Esophagus squamous epithelium (tissue), 5 donors: ENCODE data around the gene NAPSA. TPM values are rescaled to one million over a fixed set of nuclear protein-coding genes. Genes with fewer than 3 reads are reported as not detected.

Source experiments
- DNase-seq: peaks from one replicate; lab custom pipeline; 2025; lab: John Stamatoyannopoulos, UW
- H3K27ac ChIP-seq, 4 donors: fragments of 200-600 bp; sonication (generic); one replicate each; pipeline ENCODE4 v1.5.1; 2016 to 2019; ENCODE audit warnings: mild to moderate bottlenecking in 1 of 4
- H3K27me3 ChIP-seq, 4 donors: fragments of 200-600 bp; sonication (generic); 1 replicate in 3 of 4; 2 replicates in 1 of 4; pipeline versions ENCODE4 v1.5.1 to v1.6.0; 2017 to 2021; ENCODE audit warnings: antibody characterized with exemption in 1 of 4
- H3K36me3 ChIP-seq, 3 donors: fragments of 200-600 bp; sonication (generic); one replicate each; pipeline ENCODE4 v1.5.1; 2016 to 2019
- H3K4me1 ChIP-seq, 3 donors: fragments of 200-600 bp; sonication (generic); one replicate each; pipeline ENCODE4 v1.5.1; 2017 to 2019
- H3K4me3 ChIP-seq, 4 donors: fragments of 200-600 bp; sonication (generic); 1 replicate in 3 of 4; 2 replicates in 1 of 4; pipeline ENCODE4 v1.5.1; 2016 to 2019; ENCODE audit warnings: mild to moderate bottlenecking in 2 of 4, moderate library complexity in 1 of 4
- H3K9me3 ChIP-seq, 3 donors: fragments of 200-600 bp; sonication (generic); one replicate each; pipeline ENCODE4 v1.5.1; 2016 to 2019
- CTCF ChIP-seq, 6 experiments: fragments of 450-650 bp in 4 of 6; fragments of 200-600 bp in 2 of 6; sonication (generic) in 2 of 6; IDR thresholded peaks; one replicate each; pipeline ENCODE4 v1.5.1; 2016 to 2019; ENCODE audit warnings: antibody characterized with exemption in 6 of 6, mild to moderate bottlenecking in 4 of 6, moderate library complexity in 4 of 6
- POLR2A ChIP-seq, 4 donors: fragments of 450-650 bp; IDR thresholded peaks; one replicate each; pipeline ENCODE4 v1.6.1; 2017; ENCODE audit warnings: antibody characterized with exemption in 4 of 4, mild to moderate bottlenecking in 4 of 4, moderate library complexity in 3 of 4
- WGBS, 2 donors: methylation state at CpG; one replicate each; pipeline ENCODE4 v1.1.5; 2018; 5-methylcytosine and 5-hydroxymethylcytosine counted together
- intact Hi-C: fragments of 100-400 bp; cut with DNase I; formaldehyde crosslinking; loops from one replicate; pipeline ENCODE4 v1.15.0; 2022
- total RNA-seq, 4 donors: library from RNA; depleted of rRNA; stranded (reverse); fragments of >200 nt; gene quantifications; one replicate each; pipeline ENCODE4 v1.1.0, GENCODE V29; 2016
- donor health status: DM: yes; HTN: yes; CAD: no.

Gene NAPSA
- total RNA-seq, 4 donors from 2014 or later: 0.38 TPM; not detected in 3

- no peaks in the 10 kb centered on the region for H3K9me3 ChIP-seq
- H3K36me3 ChIP-seq: no peaks in the 10 kb centered on the region
- intact Hi-C loops: no loop called here
- peaks cover 13 to 94% (median 22%) of the 10 kb centered on the region in 4 donors for H3K27me3 ChIP-seq
- WGBS, 2 donors: 1 to 4% methylated on average over 15 to 20 of the region's 40 CpGs
- DNase-seq: no peak
- peaks cover 0 to 28% (median 3%) of the 10 kb centered on the region in 3 donors for H3K4me1 ChIP-seq
- H3K4me3 ChIP-seq: no peak overlapping the region
- TF ChIP-seq CTCF (IDR thresholded peaks at IDR 0.05) (no peak), POLR2A (IDR thresholded peaks at IDR 0.05) (no peak)
- no peak overlapping the region for H3K27ac ChIP-seq
Measured at GRCh38 chr19:50314724-50315708, 50.4 kb downstream of the NAPSA start.

- Histone ChIP-seq H3K27me3 (peaks cover 13 to 98% (median 22%) of the 10 kb centered on the region in 4 donors), H3K36me3 (peaks cover 0 to 6% (median 0%) of the 10 kb centered on the region in 3 donors), H3K27ac (no peak overlapping the region), H3K4me3 (no peak overlapping the region), H3K9me3 (no peaks in the 10 kb centered on the region), H3K4me1 (peaks cover 0 to 28% (median 3%) of the 10 kb centered on the region in 3 donors)
- 3 to 5% methylated on average over 5 to 12 of the region's 20 CpGs for WGBS, 2 donors
- DNase-seq: no peak
- no peak for TF ChIP-seq POLR2A (IDR thresholded peaks at IDR 0.05)
- no peak for TF ChIP-seq CTCF (IDR thresholded peaks at IDR 0.05)
- intact Hi-C loops: no loop called here
Measured at GRCh38 chr19:50313812-50314536, 51.5 kb downstream of the NAPSA start.

GRCh38 chr19:50312967-50313811 is 52.2 kb downstream of the NAPSA start:
- no peak overlapping the region for H3K4me3 ChIP-seq
- peaks cover 13 to 95% (median 22%) of the 10 kb centered on the region in 4 donors for H3K27me3 ChIP-seq
- H3K36me3 ChIP-seq: peaks cover 0 to 13% (median 0%) of the 10 kb centered on the region in 3 donors
- no peaks in the 10 kb centered on the region for H3K9me3 ChIP-seq
- TF ChIP-seq CTCF (IDR thresholded peaks at IDR 0.05): no peak
- no peak for TF ChIP-seq POLR2A (IDR thresholded peaks at IDR 0.05)
- 6 to 8% methylated on average over 12 to 27 of the region's 27 CpGs for WGBS, 2 donors
- DNase-seq: no peak
- H3K4me1 ChIP-seq: peaks cover 0 to 28% (median 3%) of the 10 kb centered on the region in 3 donors
- H3K27ac ChIP-seq: no peak overlapping the region
- intact Hi-C loops: no loop called here

- Histone ChIP-seq H3K36me3 (peaks cover 0 to 25% (median 0%) of the 10 kb centered on the region in 3 donors), H3K27me3 (peaks cover 13 to 88% (median 22%) of the 10 kb centered on the region in 4 donors), H3K9me3 (no peaks in the 10 kb centered on the region), H3K4me1 (peaks cover 0 to 28% (median 3%) of the 10 kb centered on the region in 3 donors), H3K27ac (no peak overlapping the region), H3K4me3 (no peak overlapping the region)
- intact Hi-C loops: no loop called here
- TF ChIP-seq POLR2A (IDR thresholded peaks at IDR 0.05) (no peak), CTCF (IDR thresholded peaks at IDR 0.05) (no peak)
- no peak for DNase-seq
- 3 to 16% methylated on average over 9 to 14 of the region's 42 CpGs for WGBS, 2 donors
Measured at GRCh38 chr19:50311723-50312635, 53.5 kb downstream of the NAPSA start.
